HK-2 (cell line): ENCODE results near the gene ALK.

Experiments
- DNase-seq: peaks from one replicate; pipeline ENCODE4 v3.0.0-alpha.2; 2018; ENCODE audit not compliant: unreplicated experiment

ALK gene

DNA sequence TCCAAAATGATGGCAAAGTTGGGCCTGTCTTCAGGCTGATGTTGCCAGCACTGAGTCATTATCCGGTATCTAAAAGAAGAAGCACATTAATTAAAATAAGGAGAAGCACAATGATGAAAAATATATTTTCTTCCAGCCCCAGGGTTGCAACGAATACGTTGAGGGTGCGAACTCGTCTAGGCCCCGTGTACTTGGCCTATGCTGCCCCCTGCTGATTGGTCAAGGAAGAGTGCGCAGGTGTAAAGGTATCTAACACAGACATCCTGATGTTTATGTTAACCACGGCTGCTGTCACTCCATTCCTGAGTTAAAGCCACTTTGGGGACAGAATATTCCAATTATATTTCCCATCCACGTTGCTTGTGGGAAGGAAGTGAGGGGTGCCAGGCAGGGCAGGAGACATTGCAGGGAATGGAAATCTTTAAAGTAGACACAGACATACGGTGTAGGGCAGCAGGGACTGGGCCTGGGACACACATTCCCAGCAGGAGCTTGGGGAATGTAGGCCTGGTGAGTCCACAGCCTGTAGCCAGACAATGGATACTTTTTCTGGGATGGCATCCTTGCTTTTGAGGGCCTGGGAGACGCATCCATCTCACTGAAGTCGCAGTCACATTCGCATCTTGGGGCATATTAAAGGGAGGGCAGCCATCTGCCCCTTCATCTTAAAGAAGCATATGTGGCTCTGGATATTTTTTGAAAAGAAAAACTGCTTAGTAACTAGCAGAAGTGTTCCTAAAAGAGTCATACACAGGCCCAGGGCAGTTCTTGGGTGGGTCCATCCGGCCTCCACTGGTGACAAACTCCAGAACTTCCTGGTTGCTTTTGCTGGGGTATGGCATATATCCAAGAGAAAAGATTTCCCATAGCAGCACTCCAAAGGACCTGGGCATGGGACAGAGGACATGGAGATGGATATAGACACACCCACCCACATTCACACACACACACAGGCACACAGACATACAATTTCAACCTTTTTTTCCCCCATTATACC lies 724.3 kb downstream of the ALK start:
- DNase-seq: peak; percentile 70

DNA sequence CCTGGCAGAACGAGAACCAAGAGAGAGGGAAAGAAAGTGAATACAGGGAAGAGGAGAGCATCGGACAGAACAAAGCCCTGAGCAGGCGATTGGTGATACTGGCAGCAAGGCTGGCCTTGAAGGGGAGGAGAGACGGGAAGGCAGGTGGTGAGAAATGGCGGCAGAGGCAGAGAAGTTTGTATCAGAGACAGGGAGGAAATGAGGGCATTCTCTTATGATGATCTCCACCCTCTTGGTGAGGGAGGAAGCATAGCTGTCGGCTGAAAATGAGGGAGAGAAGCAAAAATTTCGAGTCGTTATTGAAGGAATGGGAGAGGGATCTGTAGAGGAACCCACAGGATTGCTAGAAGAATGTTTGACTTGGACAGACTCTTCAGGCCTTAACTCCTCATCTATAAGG lies 725.6 kb downstream of the ALK start:
- no peak for DNase-seq

DNA sequence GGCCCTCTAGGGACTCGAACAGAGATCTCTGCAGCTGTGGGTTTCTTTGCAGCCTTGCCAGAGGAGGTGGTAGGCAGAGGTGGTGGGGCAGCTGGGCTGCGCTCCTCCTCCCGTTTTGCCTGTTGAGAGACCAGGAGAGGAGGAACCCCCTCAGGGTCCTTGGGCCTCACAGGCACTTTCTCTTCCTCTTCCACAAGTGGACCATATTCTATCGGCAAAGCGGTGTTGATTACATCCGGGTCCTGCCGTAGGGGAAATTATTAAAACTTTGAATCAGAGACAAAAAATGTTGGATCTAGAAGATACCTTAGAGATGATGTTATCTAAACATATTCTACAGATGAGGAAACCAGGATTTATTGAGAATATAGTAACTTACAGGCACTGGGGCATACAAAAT lies 727.7 kb downstream of the ALK start:
- no peak for DNase-seq

DNA sequence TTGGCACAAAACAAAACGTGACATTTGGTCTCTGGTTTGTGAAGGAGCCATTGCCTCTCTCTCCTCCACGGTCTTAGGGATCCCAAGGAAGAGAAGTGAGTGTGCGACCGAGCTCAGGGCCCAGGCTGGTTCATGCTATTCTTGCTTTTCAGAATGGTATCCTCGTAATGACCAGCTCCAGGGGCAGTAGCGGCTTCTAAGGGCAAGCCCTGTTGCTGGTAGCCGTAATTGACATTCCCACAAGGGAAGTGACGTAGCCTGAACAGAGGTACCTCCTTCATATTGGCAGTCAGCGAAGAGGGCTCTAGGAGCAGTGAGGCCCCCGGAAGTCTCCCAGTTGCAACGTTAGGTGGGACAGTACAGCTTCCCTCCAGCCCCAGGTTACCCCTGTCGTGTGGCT lies 728.3 kb downstream of the ALK start:
- no peak for DNase-seq

DNA sequence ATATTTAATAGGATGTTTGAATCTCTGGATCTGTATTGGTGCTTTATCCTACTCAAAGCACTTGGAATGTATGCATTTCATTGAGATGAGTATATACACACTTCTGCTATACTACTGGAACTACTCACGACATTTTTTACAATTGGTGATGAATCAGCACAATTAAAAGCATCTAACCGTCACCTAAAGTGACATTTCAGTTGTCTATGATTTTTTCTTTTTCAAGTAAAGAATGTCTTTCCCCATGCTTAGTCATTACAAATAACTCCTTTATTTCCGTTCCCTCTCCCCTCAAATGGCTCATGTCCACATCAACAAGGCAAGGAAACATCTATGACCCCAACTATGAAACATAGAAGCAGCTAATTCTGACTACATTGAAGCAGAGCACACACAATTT lies 728.9 kb downstream of the ALK start:
- DNase-seq: no peak

DNA sequence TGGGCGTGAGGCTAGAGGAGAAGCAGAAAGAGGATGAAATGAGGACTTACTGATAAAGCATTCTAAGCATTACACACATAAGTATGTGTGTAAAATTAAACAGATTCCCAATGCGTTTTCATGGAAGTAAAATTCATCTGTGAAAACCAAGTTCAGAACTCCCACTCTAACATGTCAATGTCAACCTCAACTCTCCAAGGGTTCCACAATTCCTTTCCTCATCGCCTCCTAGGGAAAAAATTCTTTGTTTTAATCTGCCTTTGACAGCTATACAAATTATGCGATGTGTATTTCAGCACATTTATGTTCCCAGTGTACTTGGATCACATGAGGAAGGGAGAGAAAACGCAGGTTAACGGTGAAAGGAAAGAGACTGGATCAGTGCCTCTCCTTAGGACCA lies 729.6 kb downstream of the ALK start:
- DNase-seq: no peak

DNA sequence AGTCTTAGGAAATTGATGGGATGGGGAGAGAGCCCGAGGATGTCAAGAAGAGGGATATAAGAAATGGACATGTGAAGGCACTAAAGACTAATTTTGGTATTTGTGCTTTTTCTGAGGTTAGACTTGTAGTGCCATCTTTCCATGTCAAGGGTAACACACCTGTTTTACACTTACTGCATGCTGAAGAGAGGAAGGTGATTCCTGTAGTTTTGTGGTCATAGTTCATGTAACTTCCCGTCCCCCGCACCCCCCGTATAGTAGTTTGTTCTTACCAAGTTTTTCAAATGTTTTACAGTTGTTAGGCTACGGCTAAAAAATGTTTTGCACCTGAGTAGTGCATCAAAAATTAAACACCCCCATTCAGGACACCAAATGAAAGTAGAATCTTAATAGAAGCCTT lies 732.3 kb downstream of the ALK start:
- DNase-seq: no peak

DNA sequence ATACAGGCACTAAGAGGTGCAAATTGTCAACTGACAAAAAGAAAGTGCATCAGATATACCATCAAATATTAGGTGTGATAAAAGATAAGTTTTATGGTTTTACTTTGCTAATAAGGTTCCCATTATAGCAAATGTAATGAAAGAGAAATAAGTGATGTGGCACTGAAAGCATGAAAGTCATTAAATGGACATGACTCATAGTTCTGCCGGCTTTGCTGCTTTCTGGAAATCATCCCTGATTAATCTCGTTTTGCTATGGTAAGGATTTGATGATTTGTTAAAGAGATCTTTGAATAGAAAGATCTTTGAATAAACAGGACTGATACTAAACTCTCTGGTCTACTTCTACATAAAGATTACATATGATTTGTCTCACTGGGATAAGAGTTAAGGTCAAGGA lies 733.5 kb downstream of the ALK start:
- DNase-seq: no peak

DNA sequence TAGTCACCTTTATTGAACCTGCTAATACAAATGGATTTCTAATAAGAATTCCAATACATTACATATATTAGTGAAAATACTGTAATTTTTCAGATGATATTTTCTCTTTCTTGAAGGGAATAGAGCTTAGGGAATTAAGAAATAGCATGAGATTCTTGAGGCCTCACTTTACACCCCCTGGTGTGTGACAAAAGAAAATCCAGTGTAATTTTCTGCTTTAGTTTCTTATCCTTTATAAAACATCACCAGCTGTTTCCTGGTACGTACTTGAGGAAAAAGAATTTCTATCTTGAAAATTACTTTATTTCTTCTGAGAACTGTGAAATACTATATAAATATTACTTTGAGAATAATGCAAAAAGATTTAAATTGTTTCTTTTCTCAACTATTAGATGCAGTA lies 734.6 kb downstream of the ALK start:
- DNase-seq: no peak

DNA sequence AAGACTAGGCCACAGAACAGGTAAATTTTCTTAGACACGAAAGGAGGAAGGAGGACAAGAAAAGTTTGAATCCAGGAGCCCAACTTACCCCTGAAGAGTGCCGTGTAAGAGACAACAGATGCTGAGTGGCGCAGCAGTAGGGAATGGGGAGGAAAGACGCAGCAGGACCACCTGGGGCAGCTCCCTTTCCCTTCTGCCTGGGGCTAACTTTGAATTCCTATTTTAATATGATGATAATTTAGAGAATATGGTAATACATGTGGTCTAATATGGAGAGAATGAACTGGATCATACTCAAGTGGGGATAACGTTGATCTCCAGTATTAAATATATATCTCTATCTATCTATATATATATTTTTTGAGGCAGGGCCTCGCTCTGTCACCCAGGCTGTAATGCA lies 736.9 kb downstream of the ALK start:
- no peak for DNase-seq

DNA sequence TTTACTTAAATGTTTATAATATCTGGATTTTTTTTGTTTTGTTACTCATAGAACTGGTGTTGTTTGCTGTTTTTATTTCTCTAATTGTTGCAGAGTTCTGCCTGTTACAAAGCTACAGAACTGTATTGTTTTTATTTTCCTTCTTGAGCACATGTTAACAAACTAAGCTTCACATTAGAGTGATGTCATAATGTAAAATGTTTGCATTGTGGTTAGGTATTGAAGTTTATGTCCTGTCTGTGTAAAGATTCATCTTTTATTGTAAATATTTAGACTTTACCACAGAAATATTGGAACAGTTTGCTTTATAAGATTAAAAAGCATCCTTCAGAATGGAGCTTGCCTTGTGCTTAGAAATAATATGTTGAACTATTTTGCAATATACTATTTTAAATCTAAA lies 738.5 kb downstream of the ALK start:
- DNase-seq: no peak

DNA sequence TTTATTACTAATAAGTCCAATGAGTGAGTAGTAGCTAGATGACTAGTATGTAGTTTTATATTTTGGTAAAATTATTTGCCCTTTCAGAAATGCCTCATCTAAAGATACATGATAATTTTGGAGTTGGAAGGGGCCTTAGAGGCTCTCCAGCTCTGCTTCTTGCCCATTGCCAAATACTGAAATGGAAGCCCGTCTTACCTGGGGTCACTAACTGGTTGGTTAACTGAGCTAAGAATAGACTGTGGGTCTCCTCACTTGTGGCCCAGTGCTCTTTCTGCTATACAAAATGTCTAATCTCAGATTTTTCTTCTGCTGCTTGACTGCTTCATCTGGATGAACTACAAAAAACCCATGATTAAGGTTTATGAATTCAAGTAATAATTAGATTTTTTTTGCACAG lies 739.1 kb downstream of the ALK start:
- DNase-seq: no peak

DNA sequence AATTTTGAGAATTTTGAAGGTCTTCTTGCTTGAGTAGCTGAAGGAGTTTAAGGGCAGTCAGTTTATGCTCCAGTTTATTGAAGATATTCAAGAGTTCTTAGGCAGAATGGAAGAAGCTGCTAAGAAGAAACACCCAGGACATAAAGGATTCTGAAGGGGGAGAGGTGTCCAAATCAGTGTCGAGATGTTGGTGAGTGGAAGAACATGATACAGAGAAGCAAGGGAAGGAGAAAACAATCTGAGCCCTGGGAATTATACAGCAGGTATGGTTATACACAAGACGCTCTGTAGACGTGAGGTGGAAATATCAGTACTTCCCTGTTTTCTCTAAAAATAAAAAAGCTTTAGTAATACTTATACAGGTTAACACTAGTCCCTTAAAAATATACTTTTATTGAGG lies 746.0 kb downstream of the ALK start:
- DNase-seq: no peak

DNA sequence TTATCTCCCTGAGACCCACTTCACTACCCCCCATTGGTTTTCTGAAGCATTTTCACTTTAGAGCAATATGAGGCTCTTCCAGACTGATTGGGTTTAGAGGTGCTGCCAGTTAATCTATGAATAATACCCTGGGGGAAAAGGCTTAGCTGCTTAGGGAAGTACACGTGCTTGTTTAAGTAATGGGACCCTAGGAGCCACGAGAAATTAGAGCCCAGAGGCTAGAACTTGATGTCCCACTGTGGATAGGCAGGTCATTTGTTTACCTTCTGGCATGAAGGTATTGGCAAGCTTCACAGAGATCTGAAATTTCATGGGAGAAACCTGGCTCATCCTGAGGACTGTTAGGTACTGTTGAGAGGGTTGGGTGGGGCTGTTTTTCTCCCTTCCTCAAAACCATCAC lies 746.4 kb downstream of the ALK start:
- DNase-seq: no peak

DNA sequence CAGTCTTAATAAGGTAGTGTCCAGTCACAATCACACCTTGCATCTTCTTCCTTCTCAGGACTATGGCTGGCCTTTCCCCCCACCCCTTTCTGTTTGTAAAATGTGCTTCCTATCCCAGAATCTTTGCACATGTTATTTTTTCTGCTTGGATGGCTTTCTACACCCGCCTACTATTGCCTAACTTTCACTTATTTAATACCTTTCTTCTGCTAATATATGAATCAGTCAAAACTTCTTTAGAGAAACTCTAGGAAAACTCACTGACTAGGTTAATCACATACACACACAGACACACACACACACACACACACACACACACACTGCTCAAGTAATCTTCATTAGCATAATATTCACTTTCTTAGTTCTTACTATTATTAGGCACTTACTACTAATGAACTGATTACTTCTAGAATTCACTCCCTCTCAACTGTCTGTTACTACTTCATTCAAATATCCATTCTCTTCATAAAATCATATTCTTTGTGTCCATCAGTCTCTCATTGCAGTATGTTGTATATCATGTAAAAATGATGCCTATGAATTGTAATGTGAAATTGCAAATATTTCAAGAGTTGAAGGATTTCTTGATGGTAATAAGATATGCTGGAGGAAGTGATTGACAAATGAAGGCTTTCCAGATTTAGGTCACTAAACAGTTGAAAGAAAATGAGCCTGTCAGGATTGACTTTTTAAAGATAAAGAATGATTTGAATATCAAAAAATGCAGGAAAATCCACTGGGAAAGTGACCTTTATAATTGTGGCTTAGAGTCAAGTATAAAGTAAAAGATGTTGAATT lies 754.9 kb downstream of the ALK start:
- no peak for DNase-seq

DNA sequence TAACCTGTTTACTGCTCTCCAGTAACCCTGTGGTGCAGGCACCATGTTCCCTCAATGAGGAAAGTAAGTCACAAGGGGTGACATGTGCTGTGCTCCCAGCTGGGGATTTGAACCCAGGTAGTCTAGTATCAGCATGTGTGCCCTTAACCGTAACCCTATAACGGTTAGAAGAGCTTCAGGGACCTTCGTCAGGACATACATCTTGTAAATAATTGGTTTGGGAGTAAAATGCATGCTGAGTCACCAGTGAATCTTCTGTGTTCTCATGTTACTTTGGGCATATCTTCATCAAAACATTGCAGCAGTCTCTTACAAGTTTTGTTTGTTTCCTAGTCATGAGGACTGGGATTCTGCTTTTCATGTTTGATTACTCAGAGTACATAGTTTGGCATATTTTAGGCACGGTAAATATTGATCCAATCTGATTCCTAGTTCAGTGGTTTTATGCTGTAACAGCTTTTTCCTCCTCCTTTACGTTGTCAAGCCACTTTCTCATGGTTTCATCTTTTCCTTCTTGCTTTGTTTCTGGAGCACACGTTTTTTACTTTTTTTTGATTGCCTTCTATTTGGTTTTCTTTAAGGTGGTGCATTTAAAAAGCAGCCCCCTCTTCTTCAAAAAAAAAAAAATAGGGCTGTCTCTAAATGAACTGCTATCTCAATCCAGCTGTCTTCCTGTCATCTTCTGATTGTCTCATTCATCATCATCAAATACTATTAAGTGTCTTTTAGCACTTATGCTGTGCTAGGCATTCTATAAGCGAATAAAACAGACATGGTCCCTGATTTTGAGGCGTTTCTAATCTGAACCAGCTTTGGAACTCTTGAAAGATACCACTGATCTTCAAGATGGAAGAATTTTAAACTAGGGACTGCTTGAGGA lies 755.8 kb downstream of the ALK start:
- no peak for DNase-seq

DNA sequence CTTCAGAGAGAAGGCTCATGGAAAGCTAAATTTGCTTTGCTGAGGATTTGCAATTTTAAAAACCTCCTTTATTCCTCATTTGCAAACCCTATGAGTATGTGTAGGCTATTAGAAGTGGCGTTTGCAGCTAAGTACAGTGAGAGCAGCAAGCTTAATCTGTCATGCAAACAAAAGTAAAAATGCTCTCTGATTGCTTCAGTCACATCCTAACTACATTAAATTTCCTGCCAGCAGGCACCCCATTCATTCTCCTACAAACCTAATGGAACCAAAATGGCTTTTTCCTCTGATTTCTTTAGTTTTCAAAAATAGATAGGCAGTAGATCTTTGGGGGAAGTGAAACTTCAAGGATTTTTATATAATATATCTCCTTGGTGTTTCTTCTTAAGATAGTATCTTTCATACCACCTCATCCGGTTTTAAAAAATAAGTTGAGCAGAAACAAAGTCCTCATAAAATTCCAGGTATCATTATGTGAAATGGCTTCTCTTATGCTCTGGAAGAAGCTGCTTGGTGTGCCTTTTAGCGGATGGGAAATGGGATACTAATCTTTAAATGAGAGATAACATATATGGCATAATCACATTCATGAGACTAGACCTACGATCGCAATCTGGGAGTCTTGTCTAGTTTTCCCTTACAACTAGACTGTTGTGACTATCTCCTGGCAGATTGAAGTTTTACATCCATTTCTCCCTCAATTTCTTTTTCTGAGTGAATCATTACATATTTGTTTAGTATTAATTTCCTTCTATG lies 757.1 kb downstream of the ALK start:
- no peak for DNase-seq

DNA sequence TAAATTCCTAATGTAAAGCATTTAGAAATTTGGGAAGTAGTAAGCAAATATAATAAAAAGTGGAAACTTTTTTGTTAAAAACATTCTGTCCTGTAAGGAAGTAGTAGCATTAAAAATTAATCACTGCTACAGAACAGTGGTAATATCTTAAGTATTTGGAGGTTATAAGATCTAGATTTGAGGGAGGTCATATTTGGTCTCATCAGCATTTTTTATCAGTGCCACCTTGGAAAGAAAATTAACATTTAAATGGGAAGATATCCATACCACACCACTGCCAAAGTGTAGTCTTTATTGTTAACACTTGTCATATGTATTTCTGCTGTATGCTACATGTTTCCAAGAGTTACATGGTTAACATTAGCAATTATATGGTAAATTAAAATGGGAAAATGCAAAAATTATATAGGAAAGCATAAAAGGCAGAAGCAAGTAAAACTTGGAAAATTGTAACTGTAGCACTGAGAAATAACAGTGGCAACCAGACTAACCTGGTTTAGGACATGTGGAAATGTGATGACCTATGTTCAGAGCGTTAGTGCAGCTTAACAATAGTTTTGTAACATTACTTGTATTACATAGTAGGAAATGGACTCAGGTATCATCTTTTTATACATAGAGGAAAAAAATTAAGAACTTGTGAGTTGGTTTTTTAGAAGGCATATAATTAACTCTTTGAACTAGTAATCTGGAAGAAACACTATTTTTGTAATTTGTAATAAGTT lies 759.0 kb downstream of the ALK start:
- DNase-seq: no peak

DNA sequence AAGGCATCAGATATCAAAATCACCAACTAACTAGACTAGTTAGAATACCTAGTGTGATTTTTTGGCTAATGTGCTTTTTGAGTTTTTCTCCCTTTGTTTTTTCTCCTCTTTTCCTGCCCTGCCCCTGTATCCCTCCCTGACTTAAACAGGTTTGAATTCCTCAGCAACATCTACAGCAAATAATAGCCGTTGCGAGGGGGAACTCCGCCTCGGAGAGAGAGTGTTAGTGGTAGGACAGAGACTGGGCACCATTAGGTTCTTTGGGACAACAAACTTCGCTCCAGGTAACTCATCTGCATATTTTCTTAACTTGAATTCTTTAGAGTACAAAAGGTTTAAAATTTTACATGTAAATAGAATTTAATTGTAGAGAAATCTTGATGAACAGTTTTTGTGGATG lies 761.2 kb downstream of the ALK start:
- DNase-seq: no peak

DNA sequence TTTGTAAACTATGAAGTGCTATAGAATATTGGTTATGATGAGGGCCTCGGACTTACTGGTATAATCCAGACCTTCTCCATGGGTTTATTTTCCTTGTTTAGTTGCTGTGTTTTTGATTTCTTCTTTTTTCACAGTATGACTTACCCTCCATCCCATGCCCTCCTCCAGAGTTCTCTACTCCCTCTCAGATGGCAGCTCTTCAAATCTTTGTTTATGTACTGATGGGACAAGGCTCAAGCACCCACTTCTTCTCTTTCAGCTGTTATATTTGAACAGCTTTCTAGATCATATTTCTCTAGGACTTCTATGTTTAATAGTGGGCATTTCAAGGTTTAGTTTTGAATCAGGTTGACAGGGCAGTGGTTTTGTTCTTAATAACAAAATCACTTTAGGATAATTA lies 762.3 kb downstream of the ALK start:
- DNase-seq: no peak

DNA sequence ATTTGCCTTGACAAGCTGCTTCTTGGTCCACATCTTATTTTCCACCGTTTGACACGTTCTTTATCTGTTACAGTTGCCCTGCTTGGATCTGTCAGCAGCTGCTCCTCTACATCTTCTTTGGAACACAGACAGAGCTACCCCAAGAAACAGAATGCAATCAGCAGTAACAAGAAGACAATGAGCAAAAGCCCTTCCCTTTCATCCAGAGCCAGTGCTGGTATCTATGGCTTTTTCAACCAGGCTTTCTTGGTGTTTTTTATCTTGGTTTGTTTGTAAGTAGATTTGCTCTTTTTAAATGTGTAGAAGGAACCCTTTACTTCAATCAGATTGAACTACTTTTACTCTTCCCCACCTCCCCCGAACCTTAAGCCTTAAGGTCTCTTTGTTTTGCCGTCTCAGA lies 764.3 kb downstream of the ALK start:
- DNase-seq: no peak
